Measurements from ENCODE around the gene MADCAM1.
"Not testable (repeated sequence)": the region's sequence is repeated elsewhere in the genome, so short reads cannot be mapped to it uniquely, and the experiment has no call there.

MADCAM1 gene

DNA sequence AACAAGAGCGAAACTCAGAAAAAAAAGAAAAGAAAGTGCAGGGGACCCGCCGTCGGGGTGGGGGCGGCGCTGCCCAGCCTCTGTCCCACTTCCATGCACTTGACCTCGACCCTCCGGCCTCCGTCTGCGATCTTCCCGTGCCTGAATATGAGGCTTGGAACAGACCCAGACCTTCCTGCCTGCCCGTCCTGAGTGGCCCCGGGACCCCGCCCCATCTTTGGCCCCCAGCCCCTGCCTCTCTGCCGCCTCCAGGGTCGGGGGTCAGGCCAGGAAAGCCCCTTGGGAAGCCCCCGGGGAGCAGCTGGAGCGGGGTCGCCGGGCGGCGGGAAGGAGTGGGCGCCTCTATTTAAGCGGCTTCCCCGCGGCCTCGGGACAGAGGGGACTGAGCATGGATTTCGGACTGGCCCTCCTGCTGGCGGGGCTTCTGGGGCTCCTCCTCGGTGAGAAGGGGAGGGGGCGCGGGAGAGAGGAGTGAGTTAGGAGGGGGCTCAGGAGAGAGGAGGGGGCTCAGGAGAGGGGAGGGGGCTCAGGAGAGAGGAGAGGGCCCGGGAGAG, at the start of gene MADCAM1:
TSS of gene MADCAM1 (plus strand) at position 375 of the 554 bp plus-strand sequence. CDS start at position 389, 14 bp downstream.
- DNase-seq: no peak

DNA sequence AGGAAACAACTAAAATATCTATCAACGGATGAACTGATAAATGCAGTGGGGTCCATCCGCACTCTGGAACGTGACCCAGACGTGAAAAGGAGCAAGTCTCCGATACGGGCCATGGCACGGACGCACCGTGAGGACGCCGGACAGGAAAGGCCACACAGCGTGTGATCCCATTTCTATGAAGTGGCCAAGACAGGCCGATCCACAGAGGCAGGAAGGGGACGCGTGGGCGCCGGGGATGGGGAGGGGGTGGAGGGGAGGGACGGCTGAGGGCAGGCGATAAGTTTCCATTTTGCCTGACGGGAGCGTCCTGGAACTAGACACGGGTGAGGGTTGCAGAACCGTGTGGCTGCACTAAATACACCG, 49.2 kb upstream of the MADCAM1 start:
- no peak for DNase-seq

DNA sequence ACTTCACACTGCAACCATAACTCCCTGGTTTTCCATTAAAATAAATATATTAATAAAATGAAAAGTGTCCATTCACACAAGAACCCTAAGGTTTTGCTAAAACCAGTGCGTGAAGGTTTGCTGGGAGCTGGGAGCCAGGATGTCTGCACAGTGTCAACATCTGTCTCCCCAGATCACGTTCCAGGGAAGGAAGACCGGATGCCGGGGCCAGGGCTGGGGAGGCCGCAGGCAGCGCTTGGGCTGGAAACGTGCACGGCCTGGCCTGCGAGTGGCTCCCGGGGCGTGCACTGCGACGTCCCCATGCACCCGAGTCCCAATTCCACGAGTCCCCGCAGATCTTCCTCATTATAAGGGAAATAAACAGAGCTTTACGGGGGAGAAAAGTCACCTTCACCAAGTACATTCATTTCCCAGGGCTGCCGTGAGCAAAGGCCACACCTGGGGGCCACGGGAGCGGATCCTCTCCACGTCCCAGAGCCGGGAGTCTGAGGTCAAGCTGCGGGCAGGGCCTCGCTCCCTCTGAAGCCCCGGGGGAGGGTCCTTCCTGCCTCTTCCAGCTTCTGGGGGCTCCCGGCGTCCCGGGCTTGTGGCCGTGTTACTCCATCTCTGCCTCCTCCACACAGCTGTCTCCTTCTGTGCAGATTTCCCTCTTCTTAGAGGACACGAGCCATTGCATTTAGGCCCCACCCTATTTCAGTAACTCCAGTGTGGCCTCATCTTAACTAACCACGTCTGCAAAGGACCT, 48.3 kb upstream of the MADCAM1 start:
- no peak for DNase-seq

DNA sequence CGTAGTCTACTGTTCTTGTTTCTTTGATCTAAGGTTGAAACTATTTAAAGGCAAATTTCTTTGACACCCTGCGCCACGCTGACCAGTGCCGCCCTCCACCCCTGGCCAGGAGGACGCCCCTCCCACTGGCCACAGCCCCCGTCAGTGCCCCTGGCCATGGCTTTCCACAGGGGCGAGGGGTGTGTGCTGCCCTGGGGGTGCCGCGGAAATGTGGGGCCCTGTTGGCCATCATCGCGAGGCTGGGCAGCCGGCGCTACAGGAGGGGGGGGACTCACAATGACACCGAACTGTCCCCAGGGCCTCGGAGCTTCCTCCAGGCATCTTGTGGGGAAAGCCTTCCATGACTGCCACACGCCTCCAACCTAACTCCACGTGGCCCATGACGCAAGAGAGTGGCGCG, 46.4 kb upstream of the MADCAM1 start:
- no peak for DNase-seq

DNA sequence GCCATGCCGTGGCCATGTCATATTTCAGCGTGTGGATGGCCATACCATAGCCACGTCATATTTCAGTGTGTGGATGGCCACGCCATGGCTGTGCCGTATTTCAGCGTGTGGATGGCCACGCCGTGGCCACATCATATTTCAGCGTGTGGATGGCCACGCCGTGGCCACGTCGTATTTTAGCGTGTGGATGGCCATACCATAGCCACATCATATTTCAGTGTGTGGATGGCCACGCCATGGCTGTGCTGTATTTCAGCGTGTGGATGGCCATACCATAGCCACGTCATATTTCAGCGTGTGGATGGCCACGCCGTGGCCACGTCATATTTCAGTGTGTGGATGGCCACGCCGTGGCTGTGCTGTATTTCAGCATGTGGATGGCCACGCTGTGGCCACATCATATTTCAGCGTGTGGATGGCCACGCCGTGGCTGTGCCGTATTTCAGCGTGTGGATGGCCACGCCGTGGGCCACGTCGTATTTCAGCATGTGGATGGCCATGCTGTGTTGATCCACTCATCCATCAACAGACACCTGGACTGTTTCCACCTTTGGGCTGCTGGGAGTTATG, 45.3 kb upstream of the MADCAM1 start:
- DNase-seq: not testable (repeated sequence)

DNA sequence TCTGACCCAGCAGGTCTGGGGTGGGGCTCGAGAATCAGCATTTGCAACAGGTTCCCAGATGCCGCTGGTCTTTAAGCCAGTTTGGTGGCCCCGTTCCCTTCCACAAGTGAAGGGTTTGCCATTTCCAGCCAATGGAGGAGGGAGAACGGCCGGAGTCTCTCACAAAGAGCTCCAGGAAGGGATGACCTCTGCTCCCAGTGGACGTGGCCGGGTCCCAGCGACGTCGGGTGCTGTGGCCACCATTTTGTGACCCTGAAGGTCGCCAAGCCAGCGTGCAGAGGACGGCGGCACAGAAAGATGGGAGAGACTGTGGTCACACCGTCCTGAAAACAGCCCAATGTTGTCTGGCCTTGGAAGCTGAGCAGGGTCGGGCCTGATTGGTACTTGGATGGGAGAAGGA, 43.5 kb upstream of the MADCAM1 start:
- DNase-seq: no peak

DNA sequence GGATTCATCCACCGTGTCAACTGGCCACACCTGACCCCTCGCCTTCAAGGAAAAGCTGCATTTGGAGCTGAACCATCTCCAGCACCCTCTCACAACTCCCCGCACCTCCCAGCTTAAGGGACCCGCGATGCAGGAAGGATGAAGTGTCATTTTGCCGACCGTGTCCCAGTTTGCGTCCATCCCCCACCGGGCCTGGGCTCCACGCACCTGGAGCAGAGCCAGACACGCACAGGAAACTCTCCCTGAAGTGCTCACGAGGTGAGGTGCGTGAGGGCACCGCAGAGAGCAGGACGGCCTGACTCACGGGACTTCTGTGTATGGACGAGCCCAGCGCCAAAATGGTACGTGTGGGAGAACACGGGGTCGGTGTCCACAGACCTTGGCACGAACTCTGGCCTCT, 42.7 kb upstream of the MADCAM1 start:
- DNase-seq: no peak

DNA sequence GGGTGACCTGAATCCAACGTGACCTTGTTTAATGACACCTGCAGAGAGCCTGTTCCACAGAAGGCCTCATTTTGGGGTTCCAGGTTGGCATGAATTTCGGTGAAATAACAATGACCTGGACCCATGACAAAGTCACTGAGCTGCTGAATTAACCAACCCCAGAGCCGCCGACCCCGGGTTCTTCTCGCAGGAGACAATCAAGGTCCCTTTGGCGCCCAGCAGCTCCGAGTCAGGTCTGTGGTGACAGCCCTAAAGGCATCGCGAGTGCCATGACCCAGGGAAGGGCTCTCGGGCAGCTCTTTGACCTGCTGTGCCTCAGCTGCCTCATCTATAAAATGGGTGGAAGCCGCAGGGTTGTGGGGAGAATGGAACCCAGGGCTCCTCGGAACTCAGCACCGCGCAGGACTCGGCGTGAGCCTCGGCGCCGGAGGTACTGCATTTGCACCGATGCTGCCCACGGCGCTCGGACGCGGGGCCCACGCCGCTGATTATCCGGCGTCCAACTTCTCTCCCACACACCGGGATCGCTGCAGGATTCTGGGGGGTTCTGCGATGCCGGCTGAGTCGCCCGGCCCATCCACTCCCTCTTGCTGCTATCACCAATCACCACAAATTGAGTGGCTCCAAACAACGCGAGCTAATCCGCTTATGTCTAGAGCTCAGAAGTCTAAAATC, 41.1 kb upstream of the MADCAM1 start:
- no peak for DNase-seq

DNA sequence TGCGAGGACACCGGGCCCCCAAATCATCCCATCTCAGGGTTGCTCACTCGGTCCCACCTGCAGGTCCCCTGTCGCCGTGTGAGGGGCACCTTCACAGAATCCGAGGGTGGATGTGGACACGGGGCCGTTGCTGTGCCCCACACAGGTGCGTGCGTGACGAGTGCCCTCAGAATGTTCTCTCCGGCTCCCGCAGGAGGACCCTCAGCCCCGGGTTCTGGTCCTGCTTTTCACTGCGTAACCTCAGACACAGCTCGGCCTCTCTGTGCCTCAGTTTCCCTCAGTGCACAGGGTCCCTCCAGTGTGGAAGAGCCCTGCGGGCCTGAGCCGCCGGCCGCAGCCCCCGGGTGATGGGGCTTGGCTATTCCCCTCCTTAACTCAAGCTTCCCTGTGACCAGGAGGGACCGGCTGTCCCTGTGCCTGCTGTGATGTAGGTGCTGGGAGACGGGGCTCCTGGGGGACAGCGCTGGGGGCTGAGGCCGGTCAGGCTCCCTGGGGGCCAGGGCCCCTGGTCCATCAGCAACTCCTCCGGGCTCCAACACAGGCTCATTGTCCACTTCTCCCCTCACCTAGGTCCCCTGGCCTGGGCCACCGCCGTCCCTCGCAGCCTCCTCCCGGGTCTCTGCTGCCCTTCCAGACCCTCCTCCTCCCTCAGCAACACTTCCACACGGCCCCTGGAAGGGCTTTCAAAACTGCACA, 40.3 kb upstream of the MADCAM1 start:
- no peak for DNase-seq

DNA sequence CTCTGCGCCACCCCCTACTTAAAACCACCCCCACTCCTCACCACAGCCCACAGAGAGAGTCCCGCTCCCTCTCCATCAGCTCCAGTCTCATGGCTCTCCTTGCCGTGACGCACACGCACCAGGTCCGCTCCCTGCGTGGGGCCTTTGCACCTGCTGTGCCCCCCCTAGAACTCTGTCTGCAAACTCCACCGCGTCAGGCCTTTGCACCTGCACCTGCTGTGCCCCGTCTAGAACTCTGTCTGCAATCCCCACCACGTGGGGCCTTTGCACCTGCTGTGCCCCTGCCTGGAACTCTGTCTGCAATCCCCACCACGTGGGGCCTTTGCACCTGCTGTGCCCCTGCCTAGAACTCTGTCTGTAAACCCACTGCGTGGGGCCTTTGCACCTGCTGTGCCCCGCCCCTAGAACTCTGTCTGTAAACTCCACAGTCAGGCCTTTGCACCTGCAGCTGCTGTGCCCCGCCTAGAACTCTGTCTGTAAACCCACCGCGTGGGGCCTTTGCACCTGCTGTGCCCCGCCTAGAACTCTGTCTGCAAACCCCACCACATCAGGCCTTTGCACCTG, 39.7 kb upstream of the MADCAM1 start:
- DNase-seq: no peak

DNA sequence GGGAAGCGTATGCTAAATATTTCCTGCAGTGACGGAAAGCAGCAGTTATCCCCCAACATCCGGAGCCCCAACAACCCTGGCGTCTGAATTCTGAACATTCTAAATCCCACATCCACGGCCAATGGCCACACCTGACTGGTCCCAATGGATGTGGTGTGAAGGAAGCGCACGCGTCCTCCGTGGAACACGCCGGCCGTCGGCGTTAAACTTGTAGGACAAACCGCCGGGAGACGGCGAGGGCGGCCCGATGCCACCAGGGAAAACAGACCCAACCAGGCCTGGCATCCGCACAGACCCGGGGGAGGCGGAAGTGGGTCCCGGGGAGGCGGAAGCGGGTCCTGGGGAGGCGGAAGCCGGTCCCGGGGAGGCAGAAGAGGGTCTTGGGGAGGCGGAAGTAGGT, 38.6 kb upstream of the MADCAM1 start:
- no peak for DNase-seq

DNA sequence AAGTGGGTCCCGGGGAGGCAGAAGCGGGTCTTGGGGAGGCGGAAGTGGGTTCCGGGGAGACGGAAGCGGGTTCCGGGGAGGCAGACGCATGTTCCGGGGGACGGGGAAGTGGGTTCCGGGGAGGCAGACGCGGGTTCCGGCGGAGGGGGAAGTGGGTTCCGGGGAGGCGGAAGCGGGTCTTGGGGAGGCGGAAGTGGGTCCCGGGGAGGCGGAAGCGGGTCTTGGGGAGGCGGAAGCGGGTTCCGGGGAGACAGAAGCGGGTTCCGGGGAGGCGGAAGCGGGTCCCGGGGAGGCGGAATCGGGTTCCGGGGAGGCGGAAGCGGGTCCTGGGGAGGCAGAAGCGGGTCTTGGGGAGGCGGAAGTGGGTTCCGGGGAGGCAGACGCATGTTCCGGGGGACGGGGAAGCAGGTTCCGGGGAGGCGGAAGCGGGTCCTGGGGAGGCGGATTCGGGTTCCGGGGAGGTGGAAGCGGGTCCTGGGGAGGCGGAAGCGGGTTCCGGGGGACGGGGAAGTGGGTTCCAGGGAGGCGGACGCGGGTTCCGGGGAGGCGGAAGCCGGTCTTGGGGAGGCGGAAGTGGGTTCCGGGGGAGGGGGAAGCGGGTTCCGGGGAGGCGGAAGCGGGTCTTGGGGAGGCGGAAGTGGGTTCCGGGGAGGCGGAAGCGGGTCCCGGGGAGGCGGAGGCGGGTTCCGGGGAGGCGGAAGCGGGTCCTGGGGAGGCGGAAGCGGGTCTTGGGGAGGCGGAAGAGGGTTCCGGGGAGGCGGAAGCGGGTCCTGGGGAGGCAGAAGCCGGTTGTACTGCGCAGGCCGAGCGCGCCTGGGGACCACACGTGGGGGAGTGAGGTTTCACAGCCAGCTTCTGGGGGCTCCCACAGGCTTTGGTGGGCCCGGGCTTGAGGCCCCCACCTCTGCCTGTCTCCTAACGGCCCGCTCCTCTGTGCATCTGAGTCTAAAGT, 37.9 kb upstream of the MADCAM1 start:
- DNase-seq: no peak

DNA sequence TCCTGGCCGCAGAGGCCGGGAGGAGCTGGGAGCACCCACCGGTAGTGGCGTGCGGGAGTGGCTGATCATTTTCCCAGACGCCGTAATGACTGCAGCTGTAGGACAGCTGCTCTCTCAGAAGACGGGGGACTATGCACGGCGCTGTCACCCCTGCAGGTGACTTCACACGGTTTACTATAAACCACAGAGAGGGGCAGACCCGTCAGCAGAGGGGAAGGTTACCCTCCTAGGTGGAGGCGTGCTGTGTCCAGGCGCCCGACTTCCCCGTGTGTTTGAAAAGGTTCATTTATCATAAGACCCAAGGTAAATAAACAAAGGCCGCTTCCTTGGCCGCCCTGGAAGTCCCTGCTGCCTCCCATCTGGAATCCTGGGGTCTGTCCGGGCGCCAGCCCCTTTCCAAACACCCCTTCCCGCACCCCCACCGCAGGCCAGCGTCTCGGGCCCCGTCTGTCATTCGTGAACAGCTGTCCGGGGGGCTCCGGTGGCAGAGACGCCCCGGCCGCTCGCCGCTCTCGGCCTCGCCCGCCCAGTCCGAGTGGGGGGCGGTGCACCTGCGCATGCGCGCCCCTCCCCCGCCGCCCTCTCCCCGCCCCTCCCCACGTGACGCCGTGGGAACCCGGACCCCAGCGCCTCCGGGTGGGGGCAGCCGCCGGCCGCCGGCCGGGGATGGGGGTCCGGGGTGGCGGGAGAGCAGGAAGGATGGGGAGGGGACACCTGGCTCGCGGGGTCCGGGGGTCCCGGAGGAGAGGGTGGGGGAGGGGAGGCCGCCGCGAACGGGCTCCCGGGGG, 36.4 kb upstream of the MADCAM1 start:
- peak in 1 of 3 donors; percentile 38 for DNase-seq

DNA sequence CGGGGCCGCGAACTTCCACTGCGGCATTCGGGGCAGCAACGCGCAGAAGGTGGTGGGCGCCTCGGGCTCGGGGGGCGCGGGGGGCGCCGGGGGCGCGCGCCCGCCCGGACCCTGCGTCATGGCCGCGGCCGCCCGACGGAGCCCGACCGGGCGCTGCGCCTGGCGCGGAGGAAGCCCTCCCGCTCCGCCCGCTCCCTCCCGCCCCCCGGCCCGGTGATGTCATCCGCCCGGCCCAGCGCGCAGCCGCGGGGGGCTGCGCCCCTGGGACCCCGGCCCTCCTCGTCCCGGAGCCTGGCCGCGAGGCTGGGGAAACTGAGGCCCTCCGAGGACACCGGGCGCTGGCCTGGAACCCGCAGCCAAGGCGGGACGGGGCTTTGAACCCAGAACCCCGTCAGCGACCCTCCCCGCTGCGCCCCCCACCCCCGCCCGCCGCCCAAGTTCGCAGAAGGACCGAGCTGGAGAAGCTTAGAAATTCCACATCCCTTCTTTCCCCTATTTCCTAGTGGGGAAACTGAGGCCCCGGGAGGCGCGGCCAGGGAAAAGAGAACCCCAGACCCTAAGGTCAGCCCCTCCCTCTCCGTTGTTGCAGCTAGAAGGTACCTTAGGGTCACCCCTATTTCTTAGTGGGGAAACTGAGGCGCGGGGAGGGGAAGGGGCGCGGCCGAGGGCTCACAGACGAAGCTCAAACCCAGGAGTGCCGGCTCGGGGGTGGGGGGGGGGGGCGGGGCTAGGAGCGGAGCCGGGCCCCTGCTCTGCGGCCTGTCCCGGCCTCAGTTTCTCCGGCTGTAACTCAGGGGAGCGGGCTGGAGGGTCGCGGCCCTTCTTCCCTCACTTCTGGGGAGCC, 35.2 kb upstream of the MADCAM1 start, which contains the start of gene SHC2:
TSS of gene SHC2 (minus strand) at position 157 of the 844 bp plus-strand sequence. CDS start at position 120, 37 bp downstream.
- no peak for DNase-seq

DNA sequence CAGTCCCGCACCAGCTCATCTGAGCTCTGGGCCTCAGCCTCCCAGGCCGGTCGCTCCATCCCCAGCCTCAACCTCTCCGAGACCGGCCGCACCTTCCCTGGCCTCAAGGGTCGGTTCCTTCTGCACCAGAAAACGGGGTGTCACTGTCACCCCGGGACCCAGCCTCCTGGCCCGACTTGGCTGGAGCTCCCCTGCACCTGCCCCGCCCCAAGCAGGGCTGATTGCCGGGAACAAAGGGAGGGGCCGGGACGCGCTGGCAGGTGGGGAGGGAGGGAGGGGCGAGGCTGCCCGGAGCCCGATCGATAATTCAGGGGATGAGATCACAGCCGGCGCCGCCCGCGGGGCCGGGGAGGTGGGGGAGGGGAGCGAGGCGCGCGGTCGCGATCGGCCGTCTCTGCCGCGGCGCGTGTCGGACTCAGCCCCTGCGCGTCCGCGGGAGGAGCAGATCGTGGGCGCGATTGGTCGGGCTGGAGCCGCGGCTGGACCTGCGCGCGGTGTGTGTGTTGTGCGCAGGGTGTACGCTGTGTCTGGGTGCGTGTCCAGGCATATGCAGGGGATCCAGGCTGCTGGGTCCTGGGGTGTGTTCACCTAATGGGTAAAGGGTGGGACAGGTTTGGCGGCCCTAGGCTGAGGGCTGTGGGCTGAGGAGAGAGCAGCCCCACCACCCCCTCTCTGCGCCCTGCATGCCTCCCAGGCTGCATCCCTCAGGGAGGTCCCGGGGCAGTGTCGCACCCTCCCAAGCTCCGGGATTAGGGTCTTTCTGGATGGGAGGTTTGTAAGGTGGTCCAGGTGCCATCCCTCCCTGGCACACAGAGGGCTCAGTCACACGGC, 34.4 kb upstream of the MADCAM1 start:
- no peak for DNase-seq

DNA sequence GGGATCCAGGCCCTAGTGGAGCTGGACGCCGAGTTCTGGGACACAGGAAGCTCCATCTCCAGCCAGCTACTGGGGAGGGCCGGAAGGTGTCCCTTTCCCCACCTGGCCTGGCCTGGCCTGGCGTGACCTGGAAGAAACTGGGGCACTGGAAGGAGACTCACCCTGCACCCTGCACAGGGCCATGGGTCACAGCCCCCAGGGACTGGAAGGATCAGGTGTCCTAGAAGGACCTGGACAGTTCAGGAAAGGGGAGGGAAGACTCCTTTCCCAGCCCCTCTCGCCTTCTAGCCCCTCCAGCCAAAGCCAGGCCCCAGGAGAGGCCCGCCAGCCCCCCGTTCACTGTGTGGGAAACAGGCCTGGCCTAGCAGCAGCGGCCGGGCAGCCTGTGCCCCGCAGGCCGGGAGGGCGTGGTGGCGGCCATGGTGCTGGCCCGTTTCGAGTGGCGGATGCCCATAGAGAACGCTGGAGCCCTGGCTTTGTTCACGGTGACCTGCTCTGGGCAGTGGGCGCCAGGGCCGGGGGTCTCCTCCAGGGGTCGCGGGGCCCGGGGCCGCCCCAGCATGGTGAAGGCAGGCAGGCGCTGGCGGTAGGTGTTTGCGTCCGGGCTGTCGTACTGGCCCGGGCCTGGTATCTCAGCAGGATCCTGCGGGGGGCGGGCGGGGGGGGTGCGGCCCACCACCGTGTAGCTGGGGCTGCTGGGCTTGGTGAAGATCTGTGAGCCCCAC, 32.6 kb upstream of the MADCAM1 start:
- no peak for DNase-seq

DNA sequence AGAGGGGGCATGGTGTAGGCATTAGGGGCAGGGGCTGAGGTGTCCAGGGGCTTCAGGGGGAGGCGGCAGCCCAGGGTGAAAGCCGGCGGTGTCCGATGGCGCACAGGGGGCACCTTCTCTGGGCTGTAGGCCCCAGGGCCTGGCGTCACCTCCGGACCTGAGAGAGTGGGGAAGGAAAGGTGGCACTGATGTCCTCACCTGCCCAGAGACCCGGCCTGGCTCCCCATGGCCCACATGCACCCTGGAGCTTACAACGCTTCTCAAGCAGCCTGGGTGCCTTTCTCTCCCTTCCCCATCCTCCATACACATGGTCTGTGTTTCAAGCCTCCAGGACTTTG, 32.1 kb upstream of the MADCAM1 start:
- DNase-seq: no peak
